ENCODE measurements around the gene RAPGEF2. TPM values are rescaled to one million over a fixed set of nuclear protein-coding genes. Genes with fewer than 3 reads are reported as not detected.

RAPGEF2 gene
- total RNA-seq, 4 donors from 2014 or later, result 14.1 to 30.5 (median 21.4) TPM

GRCh38 chr4:159141193-159141592 is 38.3 kb downstream of the RAPGEF2 start:
- no peak for DNase-seq
- H3K27me3 ChIP-seq, result no peaks in the 10 kb centered on the region
- H3K36me3 ChIP-seq, result no peaks in the 10 kb centered on the region
- WGBS, 2 donors, result 58 to 63% methylated on average over 4 of the region's 4 CpGs
- H3K4me1 ChIP-seq, result peaks cover 0 to 15% (median 8%) of the 10 kb centered on the region in 3 donors
- H3K9me3 ChIP-seq, result no peaks in the 10 kb centered on the region
- intact Hi-C loops (cut with DNase I), result no loop called here
- H3K27ac ChIP-seq, result no peak overlapping the region
- TF ChIP-seq CTCF (IDR thresholded peaks at IDR 0.05), result no peak
- no peak for TF ChIP-seq POLR2A (IDR thresholded peaks at IDR 0.05)
- H3K4me3 ChIP-seq, result no peak overlapping the region

GRCh38 chr4:159142241-159142640 is 39.4 kb downstream of the RAPGEF2 start:
- TF ChIP-seq POLR2A (IDR thresholded peaks at IDR 0.05) (no peak), CTCF (IDR thresholded peaks at IDR 0.05) (no peak)
- H3K9me3 ChIP-seq, result no peaks in the 10 kb centered on the region
- DNase-seq, result no peak
- no peak overlapping the region for H3K27ac ChIP-seq
- no peaks in the 10 kb centered on the region for H3K36me3 ChIP-seq
- no peaks in the 10 kb centered on the region for H3K27me3 ChIP-seq
- H3K4me1 ChIP-seq, result peaks cover 0 to 21% (median 4%) of the 10 kb centered on the region in 3 donors
- 66 to 68% methylated on average over 3 of the region's 3 CpGs for WGBS, 2 donors
- H3K4me3 ChIP-seq, result no peak overlapping the region
- intact Hi-C loops (cut with DNase I), result no loop called here

GRCh38 chr4:159142681-159143384 is 40.0 kb downstream of the RAPGEF2 start:
- peaks cover 0 to 24% (median 3%) of the 10 kb centered on the region in 3 donors for H3K4me1 ChIP-seq
- H3K36me3 ChIP-seq, result no peaks in the 10 kb centered on the region
- intact Hi-C loops (cut with DNase I), result no loop called here
- no peak overlapping the region for H3K27ac ChIP-seq
- no peak overlapping the region for H3K4me3 ChIP-seq
- no peak for TF ChIP-seq POLR2A (IDR thresholded peaks at IDR 0.05)
- no peak for TF ChIP-seq CTCF (IDR thresholded peaks at IDR 0.05)
- 82 to 88% methylated on average over 5 of the region's 5 CpGs for WGBS, 2 donors
- no peaks in the 10 kb centered on the region for H3K27me3 ChIP-seq
- no peaks in the 10 kb centered on the region for H3K9me3 ChIP-seq
- DNase-seq, result no peak

- H3K9me3 ChIP-seq, result no peaks in the 10 kb centered on the region
- TF ChIP-seq POLR2A (IDR thresholded peaks at IDR 0.05), result no peak
- TF ChIP-seq CTCF (IDR thresholded peaks at IDR 0.05), result no peak
- no peak overlapping the region for H3K27ac ChIP-seq
- peaks cover 0 to 24% (median 3%) of the 10 kb centered on the region in 3 donors for H3K4me1 ChIP-seq
- H3K4me3 ChIP-seq, result no peak overlapping the region
- intact Hi-C loops (cut with DNase I), result no loop called here
- H3K27me3 ChIP-seq, result no peaks in the 10 kb centered on the region
- no peak for DNase-seq
- 69 to 78% methylated on average over 3 of the region's 3 CpGs for WGBS, 2 donors
- no peaks in the 10 kb centered on the region for H3K36me3 ChIP-seq
These were observed 40.8 kb downstream of the RAPGEF2 start for GRCh38 chr4:159143687-159144086.

- intact Hi-C loops (cut with DNase I), result no loop called here
- WGBS, 2 donors, result 70 to 78% methylated on average over 4 of the region's 4 CpGs
- Histone ChIP-seq H3K27ac (no peak overlapping the region), H3K27me3 (no peaks in the 10 kb centered on the region), H3K4me1 (peaks cover 0 to 24% (median 3%) of the 10 kb centered on the region in 3 donors), H3K4me3 (no peak overlapping the region), H3K36me3 (no peaks in the 10 kb centered on the region), H3K9me3 (no peaks in the 10 kb centered on the region)
- no peak for TF ChIP-seq CTCF (IDR thresholded peaks at IDR 0.05)
- TF ChIP-seq POLR2A (IDR thresholded peaks at IDR 0.05), result no peak
- no peak for DNase-seq
These were observed 41.3 kb downstream of the RAPGEF2 start for GRCh38 chr4:159144112-159144694.
